Ectodermal cell (in vitro differentiated cells): ENCODE results near the gene OR56A1. TPM values are rescaled to one million over a fixed set of nuclear protein-coding genes. Genes with fewer than 3 reads are reported as not detected.
"Not testable (repeated sequence)": the region's sequence is repeated elsewhere in the genome, so short reads cannot be mapped to it uniquely, and the experiment has no call there.

Experiments
- H3K27ac ChIP-seq: 2 replicates; pipeline ENCODE4 v1.7.0; 2013; ENCODE audit warnings: mild to moderate bottlenecking, low read depth, low read length; ENCODE audit not compliant: insufficient read depth, poor library complexity, severe bottlenecking
- H3K27me3 ChIP-seq: 2 replicates; pipeline ENCODE4 v1.7.0; 2013; ENCODE audit warnings: mild to moderate bottlenecking, low read length; ENCODE audit not compliant: insufficient read depth, control insufficient read depth, poor library complexity, severe bottlenecking
- H3K36me3 ChIP-seq: one replicate; pipeline ENCODE4 v1.7.0; 2013; ENCODE audit warnings: low read length; ENCODE audit not compliant: control insufficient read depth, insufficient read depth
- H3K4me1 ChIP-seq: one replicate; pipeline ENCODE4 v1.7.0; 2013; ENCODE audit warnings: low read length; ENCODE audit not compliant: control insufficient read depth, insufficient read depth
- H3K4me3 ChIP-seq: 2 replicates; pipeline ENCODE4 v1.7.0; 2013; ENCODE audit warnings: low read depth, low read length, control low read depth; ENCODE audit not compliant: insufficient read depth
- H3K9me3 ChIP-seq: 2 replicates; pipeline ENCODE4 v1.7.0; 2013; ENCODE audit warnings: mild to moderate bottlenecking, low read length, moderate library complexity; ENCODE audit not compliant: control insufficient read depth
- WGBS, 2 experiments: methylation state at CpG; one replicate each; pipeline ENCODE4 v1.1.7; 2013; ENCODE audit warnings: missing lambda C conversion rate in 2 of 2; 5-methylcytosine and 5-hydroxymethylcytosine counted together
- polyA plus RNA-seq, 4 experiments: library from polyadenylated mRNA; stranded (reverse); fragments of 50-300 nt; gene quantifications; one replicate each; pipeline ENCODE4 v1.2.3, GENCODE V29; 2013

OR56A1 gene
- polyA plus RNA-seq (2013, experiment 1 of 4): not detected
- polyA plus RNA-seq (2013, experiment 2 of 4): not detected
- not detected for polyA plus RNA-seq (2013, experiment 3 of 4)
- polyA plus RNA-seq (2013, experiment 4 of 4): not detected

DNA sequence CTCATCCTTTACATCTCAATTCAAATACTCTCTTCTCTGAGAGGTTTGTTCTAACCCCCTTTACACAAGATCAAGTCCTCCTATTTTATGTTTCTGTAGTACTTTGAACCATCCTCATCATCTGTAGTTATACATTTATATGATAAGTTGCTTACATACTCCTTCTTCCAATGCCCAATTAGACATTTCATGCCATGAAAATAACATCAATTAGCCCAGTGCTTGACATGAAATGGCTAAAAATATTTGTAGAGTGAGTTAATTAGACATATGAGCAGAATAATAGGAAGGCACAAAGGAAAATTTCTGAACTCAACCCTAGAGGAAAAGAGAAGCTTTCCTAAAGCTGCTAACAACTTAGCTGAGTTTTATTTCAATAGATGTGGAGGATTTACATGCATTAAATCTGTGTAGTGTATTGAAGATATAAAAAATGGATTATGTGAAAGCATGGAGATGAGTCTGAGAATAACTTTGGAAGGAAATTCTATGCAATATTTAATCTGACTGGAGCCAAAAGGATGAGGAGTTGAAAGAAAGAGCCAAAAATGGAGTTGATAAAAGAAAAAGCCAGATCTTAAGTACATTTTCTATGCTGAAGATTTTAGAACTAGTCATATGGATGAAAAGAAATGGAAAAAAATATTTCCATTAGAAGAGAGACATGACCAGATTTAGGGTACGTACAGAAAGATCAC, at the start of gene OR56A1:
Gene OR56A1 (minus strand): TSS at position 51 of the 698 bp plus-strand sequence. CDS start 3,066 bp downstream, outside the sequence.
- H3K27ac ChIP-seq: no peak within 1 kb of the TSS
- H3K4me3 ChIP-seq: no peak within 1 kb of the TSS
- H3K27me3 ChIP-seq: no peaks in the 10 kb centered on the region
- H3K36me3 ChIP-seq: no peaks in the 10 kb centered on the region
- no peaks in the 10 kb centered on the region for H3K9me3 ChIP-seq
- 77 to 98% methylated on average over 1 of the region's 1 CpG for WGBS, 2 experiments
- no peaks in the 10 kb centered on the region for H3K4me1 ChIP-seq

- H3K27me3 ChIP-seq: no peaks in the 10 kb centered on the region
- H3K9me3 ChIP-seq: no peaks in the 10 kb centered on the region
- no peak overlapping the region for H3K27ac ChIP-seq
- H3K36me3 ChIP-seq: no peaks in the 10 kb centered on the region
- H3K4me1 ChIP-seq: no peaks in the 10 kb centered on the region
- 80 to 81% methylated on average over 4 of the region's 4 CpGs for WGBS, 2 experiments
- no peak overlapping the region for H3K4me3 ChIP-seq
Observed at GRCh38 chr11:6079463-6079862, 48.9 kb upstream of the OR56A1 start.

GRCh38 chr11:6077723-6078122, 47.2 kb upstream of the OR56A1 start:
- H3K4me1 ChIP-seq: no peaks in the 10 kb centered on the region
- WGBS, 2 experiments: 89% methylated on average over 6 of the region's 6 CpGs
- no peaks in the 10 kb centered on the region for H3K27me3 ChIP-seq
- no peaks in the 10 kb centered on the region for H3K36me3 ChIP-seq
- H3K27ac ChIP-seq: no peak overlapping the region
- no peaks in the 10 kb centered on the region for H3K9me3 ChIP-seq
- H3K4me3 ChIP-seq: no peak overlapping the region

- not testable (repeated sequence) for H3K27ac ChIP-seq, H3K4me3 ChIP-seq, H3K36me3 ChIP-seq, H3K27me3 ChIP-seq, H3K4me1 ChIP-seq, H3K9me3 ChIP-seq
- WGBS, 2 experiments: 85 to 96% methylated on average over 1 to 2 of the region's 2 CpGs
Observed at GRCh38 chr11:6076443-6076842, 45.9 kb upstream of the OR56A1 start.

GRCh38 chr11:6067502-6067901, 36.9 kb upstream of the OR56A1 start:
- no peaks in the 10 kb centered on the region for H3K9me3 ChIP-seq
- no peak overlapping the region for H3K4me3 ChIP-seq
- no peaks in the 10 kb centered on the region for H3K36me3 ChIP-seq
- WGBS, 2 experiments: 93 to 95% methylated on average over 4 of the region's 4 CpGs
- no peaks in the 10 kb centered on the region for H3K4me1 ChIP-seq
- no peaks in the 10 kb centered on the region for H3K27me3 ChIP-seq
- no peak overlapping the region for H3K27ac ChIP-seq

DNA sequence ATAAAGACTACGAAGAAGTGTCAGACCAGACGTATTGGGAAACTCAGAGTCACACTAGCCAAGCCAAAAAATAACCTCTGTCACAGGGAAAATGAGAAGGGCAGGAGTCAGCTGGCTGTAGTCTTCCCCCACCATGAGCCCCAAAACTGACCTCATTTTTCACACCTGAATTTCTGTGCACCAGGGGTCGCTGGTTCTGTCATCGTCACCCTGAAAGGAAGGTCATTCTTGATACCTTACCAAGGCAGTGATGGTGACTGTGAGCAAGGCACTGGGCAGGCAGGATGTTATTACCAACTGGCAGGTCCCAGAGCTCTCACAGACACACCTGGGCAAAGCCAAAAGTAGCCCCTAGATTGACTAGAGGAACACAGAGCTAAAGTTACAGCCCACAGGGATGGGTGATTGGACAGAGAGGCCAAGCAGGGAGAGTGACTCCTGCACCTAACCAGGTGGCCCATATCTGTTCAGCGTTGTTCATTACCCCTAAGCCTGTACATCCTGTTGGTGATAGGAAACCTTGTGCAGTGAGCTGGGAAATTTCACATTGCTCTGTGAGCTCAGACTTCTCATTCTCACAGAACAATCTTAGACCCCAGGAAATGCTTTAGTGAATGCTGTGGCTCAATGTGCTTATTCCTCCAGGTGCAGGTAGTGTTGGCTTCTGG, 32.3 kb upstream of the OR56A1 start:
- Histone ChIP-seq H3K27me3 (no peaks in the 10 kb centered on the region), H3K4me3 (no peak overlapping the region), H3K9me3 (no peaks in the 10 kb centered on the region), H3K36me3 (no peaks in the 10 kb centered on the region), H3K4me1 (no peaks in the 10 kb centered on the region), H3K27ac (no peak overlapping the region)
- WGBS, 2 experiments: 90 to 94% methylated on average over 5 of the region's 5 CpGs

- H3K27me3 ChIP-seq: no peaks in the 10 kb centered on the region
- no peaks in the 10 kb centered on the region for H3K36me3 ChIP-seq
- no peak overlapping the region for H3K27ac ChIP-seq
- WGBS, 2 experiments: 83 to 87% methylated on average over 3 of the region's 3 CpGs
- H3K4me1 ChIP-seq: no peaks in the 10 kb centered on the region
- no peak overlapping the region for H3K4me3 ChIP-seq
- H3K9me3 ChIP-seq: no peaks in the 10 kb centered on the region
Observed at GRCh38 chr11:6061475-6061874, 30.9 kb upstream of the OR56A1 start.

GRCh38 chr11:6057452-6057851, 26.9 kb upstream of the OR56A1 start:
- no peak overlapping the region for H3K4me3 ChIP-seq
- WGBS, 2 experiments: 81 to 85% methylated on average over 8 of the region's 8 CpGs

DNA sequence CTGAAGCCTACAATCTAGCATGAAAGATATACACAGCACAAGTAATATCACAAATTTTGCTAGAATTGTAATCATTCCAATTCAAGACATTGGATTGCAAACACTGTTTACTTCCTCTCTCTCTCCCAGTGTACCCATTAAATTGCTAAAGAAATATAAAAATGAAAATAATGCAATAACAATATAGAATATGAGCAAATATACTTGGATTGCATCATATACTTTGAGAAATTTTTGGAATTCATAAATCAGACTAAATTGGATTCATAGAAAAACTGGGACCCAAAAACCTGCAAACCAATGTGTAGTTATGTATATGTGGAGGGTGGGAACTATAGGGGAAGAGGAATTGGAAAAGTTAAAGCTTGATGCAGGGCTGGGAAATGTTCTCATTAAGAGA, 25.0 kb upstream of the OR56A1 start:
- Histone ChIP-seq H3K27ac (no peak overlapping the region), H3K9me3 (no peaks in the 10 kb centered on the region), H3K4me1 (no peaks in the 10 kb centered on the region), H3K4me3 (no peak overlapping the region), H3K27me3 (no peaks in the 10 kb centered on the region), H3K36me3 (no peaks in the 10 kb centered on the region)

More at GRCh38 chr11:6057452-6057851, 26.9 kb upstream of the OR56A1 start:
- H3K9me3 ChIP-seq: no peaks in the 10 kb centered on the region
- no peaks in the 10 kb centered on the region for H3K4me1 ChIP-seq
- H3K27ac ChIP-seq: no peak overlapping the region
- H3K27me3 ChIP-seq: no peaks in the 10 kb centered on the region
- H3K36me3 ChIP-seq: no peaks in the 10 kb centered on the region

DNA sequence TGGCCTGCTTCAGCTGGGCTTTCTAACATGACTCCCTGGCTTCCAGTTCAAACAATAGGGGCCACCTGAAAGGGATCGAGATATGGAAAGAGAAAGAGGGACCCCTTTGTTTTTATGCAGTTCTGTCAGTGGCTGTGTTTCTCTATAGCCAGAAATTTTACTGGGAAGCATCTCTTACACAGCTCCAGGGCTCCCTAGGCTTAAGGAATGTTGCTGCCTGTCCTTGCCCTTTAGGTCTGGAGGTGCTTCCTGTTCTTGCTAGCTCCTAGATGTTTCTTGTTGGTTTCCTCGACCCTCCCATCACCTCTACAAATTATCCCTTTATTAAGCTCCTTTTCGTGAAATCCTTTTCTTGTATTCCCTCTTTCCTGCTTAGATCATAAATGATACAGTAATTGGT, 21.8 kb upstream of the OR56A1 start:
- Histone ChIP-seq H3K27me3 (no peaks in the 10 kb centered on the region), H3K9me3 (no peaks in the 10 kb centered on the region), H3K27ac (no peak overlapping the region), H3K4me1 (no peaks in the 10 kb centered on the region), H3K36me3 (no peaks in the 10 kb centered on the region), H3K4me3 (no peak overlapping the region)
- WGBS, 2 experiments: 76 to 87% methylated on average over 3 of the region's 3 CpGs
